NCI-H82 treated with DMSO at 0.1 percent for 48 hours (cell line): ENCODE measurements around the gene MYO1B.

Experiments used
- DNase-seq: peaks from one replicate; lab custom pipeline; 2025; ENCODE audit not compliant: unreplicated experiment; lab: John Stamatoyannopoulos, UW

The MYO1B gene

DNA sequence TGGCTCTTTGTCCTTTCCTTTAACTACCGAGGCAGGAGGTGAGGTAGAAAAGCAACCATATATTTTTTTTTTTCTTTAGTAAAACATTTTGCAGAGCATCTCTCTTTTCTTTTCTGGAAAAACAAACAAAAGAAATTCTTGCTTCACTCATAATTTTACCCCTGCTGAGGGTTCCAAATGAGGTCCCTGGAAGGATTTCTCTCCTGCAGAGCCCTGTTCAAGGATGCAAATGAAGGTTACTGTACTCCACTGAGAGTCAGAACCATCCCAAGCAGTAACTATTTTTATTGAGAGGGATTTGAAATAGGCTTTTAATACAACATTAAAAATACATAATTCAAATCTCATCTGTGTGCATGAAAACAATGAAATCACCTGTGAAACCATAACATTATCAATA, 19.5 kb upstream of the MYO1B start:
- DNase-seq = no peak

DNA sequence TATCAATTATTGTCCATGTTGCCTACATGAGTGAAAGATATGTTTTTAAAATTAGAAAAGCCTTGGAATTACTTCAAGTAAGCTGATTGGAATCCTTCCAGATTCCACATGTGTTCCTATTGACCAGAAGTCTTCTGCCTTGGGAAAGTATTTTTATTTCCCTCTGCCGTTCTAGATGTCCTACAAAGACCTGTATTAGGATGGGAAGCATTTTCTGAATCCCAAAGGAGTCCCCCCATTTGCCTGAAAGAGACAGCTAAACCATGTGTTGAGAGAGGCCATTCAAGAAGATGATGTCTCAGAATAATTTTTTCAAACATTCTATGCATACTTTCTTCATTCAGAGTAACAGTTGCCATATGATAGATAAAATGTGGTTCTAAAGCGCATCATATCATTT, 19.0 kb upstream of the MYO1B start:
- no peak for DNase-seq

- DNase-seq = no peak
Measured at GRCh38 chr2:191228333-191228732, 16.9 kb upstream of the MYO1B start.

- no peak for DNase-seq
Measured at GRCh38 chr2:191228861-191229260, 16.3 kb upstream of the MYO1B start.

- no peak for DNase-seq
Measured at GRCh38 chr2:191230174-191230573, 15.0 kb upstream of the MYO1B start.

GRCh38 chr2:191231995-191232394, 13.2 kb upstream of the MYO1B start:
- DNase-seq = no peak

DNA sequence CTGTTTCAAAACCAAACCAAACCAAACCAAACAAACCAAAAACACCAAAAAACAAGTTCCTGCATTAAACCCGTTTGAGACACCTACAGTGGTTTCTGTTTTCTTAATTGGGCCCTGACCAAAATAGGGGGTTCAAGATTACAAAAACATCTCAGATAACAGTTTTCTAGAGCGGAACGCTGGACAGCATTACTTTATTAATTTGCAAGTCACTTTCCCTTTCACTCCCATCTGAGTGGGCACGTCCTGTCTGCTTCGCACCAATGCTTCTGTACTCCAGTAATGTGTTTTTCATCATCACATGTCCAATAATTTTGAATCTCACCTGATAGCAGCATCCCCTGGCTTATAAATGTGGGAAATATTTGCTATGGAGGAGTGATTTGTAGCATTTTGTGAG, 11.7 kb upstream of the MYO1B start:
- no peak for DNase-seq

DNA sequence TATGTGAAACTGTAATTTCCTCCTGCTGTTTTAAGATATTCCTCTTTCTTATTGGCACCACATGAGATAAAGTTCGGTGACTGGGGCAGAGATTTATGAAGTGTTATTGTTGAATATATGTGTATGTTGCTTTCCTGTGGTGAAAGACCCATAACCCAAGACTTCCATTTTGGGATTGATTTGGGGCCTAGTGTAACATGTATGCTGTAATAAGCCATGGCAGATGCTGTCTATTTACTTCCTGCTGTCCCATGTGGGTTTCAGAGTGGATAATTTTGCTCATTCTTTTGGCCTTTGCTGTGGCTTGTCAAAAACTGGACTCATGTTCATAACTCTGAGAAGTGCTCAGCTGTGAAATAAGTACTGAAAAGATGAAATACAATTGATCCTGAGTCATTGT, 10.8 kb upstream of the MYO1B start:
- no peak for DNase-seq

- no peak for DNase-seq
Measured at GRCh38 chr2:191240871-191241270, 4.3 kb upstream of the MYO1B start.

DNA sequence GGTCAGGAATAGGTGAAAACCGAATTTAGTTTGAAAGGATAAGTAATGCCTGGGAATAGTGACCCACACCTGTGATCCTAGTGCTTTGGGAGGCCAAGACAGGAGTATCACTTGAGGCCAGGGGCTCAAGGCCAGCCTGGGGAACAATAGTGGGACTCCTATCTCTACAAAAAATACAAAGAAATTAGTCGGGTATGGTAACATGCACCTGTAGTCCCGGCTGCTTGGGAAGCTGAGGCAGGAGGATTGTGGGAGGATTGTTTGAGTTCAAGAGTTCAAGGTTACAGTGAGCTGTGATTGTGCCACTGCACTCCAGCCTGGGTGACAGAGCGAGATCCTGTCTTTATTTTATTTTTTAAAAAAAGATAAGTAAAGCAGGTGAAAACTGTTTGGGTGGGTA, 3.8 kb upstream of the MYO1B start:
- DNase-seq = no peak

- no peak for DNase-seq
Measured at GRCh38 chr2:191243154-191243553, 2.0 kb upstream of the MYO1B start.

DNA sequence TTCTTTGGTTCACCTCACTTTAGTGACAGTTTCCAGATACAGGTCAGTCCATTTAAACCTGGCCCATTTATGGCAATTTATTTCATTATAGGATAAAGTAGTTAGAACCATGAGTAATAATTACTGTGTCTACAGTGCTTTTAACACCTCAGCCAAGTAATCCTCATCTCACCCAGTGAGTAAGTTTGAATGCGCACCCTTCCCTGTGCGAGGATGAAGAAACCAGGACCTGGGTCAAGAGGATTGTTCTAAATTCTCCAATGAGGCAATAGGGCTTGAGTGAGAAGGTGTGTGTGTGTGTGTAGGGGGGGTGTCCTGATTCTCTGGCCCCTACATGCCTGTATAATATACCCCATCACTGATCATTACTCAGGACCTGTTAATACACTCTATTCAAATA, 854 bp upstream of the MYO1B start:
- DNase-seq = no peak

DNA sequence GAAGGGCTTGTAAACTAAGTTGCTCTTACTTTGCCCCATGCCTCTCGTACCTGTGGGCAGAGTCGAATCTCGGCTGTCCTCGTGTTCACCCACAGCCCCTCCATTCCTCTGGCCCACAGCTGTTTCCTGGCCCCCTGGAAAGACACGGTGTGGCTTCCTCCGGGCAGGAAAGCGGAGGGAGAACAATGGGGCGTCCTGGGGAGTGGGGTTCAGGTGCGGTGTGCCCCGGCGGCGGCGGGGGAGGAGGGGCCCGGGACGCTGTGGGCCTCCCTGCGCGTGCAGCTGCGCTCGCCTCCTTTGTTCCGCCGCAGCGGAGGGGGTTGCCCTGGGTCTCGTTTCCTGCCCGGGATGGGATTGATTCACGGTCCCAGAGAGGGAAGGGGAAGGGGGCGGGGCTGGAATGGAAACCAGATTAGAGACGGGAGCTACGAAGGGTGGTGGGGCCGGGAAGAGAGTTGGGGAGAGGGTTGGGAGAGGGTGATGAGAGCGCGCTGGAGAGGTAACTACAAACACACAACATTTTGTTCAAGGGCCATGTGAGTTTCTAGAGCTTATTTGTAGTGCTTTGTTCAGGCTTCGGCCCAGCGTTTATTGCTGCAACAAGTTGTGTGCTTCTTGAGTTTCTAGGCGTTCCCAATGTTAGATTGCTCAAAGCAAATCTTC, 796 bp downstream of the MYO1B start:
- DNase-seq = peak; percentile 35

GRCh38 chr2:191246820-191247380, 1.7 kb downstream of the MYO1B start:
- no peak for DNase-seq

DNA sequence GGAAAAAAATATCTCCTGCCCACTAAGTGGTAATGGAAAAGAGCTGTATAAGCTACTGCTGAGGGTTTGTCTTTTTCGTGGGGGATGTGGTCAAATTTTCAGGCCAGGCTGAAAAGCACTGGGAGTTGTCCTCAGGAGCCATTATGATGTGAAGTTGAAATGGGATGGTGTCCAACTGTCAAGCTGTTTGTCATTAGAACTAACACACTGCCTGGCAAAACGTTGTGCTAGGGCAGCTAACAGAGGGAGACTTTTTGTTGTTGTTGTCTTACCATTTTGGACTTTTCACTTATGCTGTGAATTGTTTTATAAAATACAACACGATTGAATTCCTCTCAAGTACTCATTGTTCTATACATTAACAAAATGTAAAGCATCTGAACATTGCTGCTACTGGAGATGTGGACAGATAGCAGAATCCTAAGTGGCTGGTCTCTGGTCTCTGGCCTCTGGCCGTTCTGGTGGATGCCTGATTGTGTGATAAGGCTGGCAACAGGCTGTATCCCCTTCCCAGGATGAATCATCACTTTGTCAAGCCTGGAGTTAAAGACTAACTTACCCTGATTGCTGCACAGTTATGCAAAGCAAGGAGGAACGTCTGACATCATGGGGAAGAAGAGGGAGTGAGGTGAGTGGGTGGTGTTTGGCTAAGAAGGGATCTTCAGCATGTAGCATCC, 2.3 kb downstream of the MYO1B start:
- no peak for DNase-seq

- DNase-seq = no peak
Measured at GRCh38 chr2:191249156-191249813, 4.1 kb downstream of the MYO1B start.

DNA sequence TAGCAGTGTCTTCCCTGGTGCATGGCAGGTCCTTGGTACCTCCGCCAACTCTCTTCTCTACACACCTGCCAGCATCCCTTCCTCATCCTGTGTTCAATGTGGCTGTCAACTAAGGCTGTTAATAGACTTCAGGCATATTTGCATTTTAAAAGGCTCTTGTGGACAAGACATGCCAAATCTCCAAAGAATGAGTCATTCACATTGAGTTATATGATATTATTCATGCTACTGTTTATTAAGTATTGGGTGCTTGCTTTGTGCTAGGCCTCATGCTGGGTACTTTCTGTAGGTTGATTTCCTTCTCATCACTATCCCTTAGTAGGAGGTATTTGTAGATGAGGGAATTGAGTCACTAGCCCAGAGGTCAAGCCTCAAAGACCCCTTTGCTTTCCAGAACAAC, 5.2 kb downstream of the MYO1B start:
- no peak for DNase-seq

GRCh38 chr2:191250986-191251385, 5.8 kb downstream of the MYO1B start:
- no peak for DNase-seq

GRCh38 chr2:191252699-191253098, 7.5 kb downstream of the MYO1B start:
- DNase-seq = no peak

DNA sequence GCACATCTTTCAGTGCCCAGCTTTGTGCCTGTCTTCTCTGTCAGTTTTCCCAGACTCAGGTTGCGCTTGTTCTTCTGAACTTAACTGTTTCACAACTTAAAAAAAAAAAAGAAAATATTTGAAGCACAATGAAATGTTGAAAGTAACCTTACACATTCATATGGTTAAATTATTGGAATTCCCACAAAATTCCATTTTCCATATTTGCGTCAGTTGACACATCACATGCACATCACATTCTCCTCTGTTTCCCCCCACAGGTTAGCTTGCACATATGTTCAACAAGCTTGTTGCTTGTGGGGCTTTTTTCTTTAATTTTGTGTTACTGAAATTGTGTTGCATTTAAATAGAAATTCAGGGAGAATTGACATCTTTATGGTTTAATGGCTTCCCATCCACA, 8.3 kb downstream of the MYO1B start:
- DNase-seq = no peak

DNA sequence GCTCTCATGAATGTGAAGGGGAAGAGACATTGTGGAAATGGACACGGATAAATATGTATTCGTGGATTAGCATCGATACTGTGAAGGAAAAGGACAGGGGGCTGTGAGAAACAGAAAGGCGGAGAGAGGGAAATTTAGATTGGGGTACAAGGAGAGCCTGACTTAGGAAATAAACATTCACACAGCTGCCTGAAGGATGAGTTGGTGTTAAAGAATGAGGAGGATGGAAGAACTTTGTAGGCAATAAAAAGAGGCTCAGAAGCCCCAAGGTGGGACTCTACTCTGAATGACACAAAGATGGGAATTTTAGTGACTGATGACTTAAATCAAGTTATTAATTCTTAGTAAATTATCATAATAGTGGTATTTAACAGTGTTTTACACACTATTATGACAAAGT, 10.1 kb downstream of the MYO1B start:
- no peak for DNase-seq

GRCh38 chr2:191255756-191256312, 10.6 kb downstream of the MYO1B start:
- DNase-seq = no peak
